GM12878 (cell line): ENCODE measurements around the gene SRRD. TPM values are rescaled to one million over a fixed set of nuclear protein-coding genes. Genes with fewer than 3 reads are reported as not detected.

Source experiments
- SIX5 ChIP-seq: IDR thresholded peaks from 2 replicates; pipeline ENCODE4 v1.6.1; 2011; ENCODE audit warnings: mild to moderate bottlenecking, low read depth, low read length, moderate library complexity; ENCODE audit not compliant: severe bottlenecking
- SREBF2 ChIP-seq: IDR thresholded peaks from 2 replicates; pipeline ENCODE4 v1.6.1; 2012; ENCODE audit warnings: mild to moderate bottlenecking, low read length
- polyA plus RNA-seq, 11 experiments: library from polyadenylated mRNA; depleted of rRNA in 4 of 11; unstranded in 6 of 11; stranded (reverse) in 5 of 11; fragments of >200 nt; fragmentation: Nextera tagmentation in 4 of 11; fragmentation: Illumina TruSeq in 1 of 11; extraction: Ambion mirVana in 4 of 11; extraction: Trizol in 1 of 11; gene quantifications; 1 replicate in 1 of 11; 2 replicates in 10 of 11; pipeline versions ENCODE4 v1.2.1 to v1.2.3, GENCODE V29; 2011 to 2016; ENCODE audit warnings: inconsistent platforms in 2 of 11, missing spikeins in 2 of 11, low read depth in 1 of 11
- total RNA-seq, 4 experiments: library from RNA; depleted of rRNA in 3 of 4; stranded (reverse); fragments of >200 nt in 3 of 4; fragmentation: Illumina TruSeq in 1 of 4; extraction: Trizol in 1 of 4; gene quantifications; 2 replicates each; pipeline versions ENCODE4 v1.2.1 to v1.2.3, GENCODE V29; 2013 to 2021
- TF ChIP-seq, protein P1 (sequence below), 3 experiments: IDR thresholded peaks in 2 of 3; conservative IDR thresholded peaks in 1 of 3; 2 replicates each; pipeline ENCODE4 v1.5.1; 2011; ENCODE audit warnings: low read depth in 3 of 3, low read length in 3 of 3, mild to moderate bottlenecking in 3 of 3, control low read depth in 2 of 3, moderate library complexity in 2 of 3, inconsistent platforms in 1 of 3, mixed read lengths in 1 of 3; ENCODE audit not compliant: control insufficient read depth in 2 of 3, insufficient read depth in 1 of 3; ENCODE audit errors: extremely low read depth in 1 of 3
- TF ChIP-seq, protein P2 (sequence below): IDR thresholded peaks from 2 replicates; pipeline ENCODE4 v1.6.1; 2012; ENCODE audit warnings: improper control_type of control experiment, low read depth, low read length; ENCODE audit not compliant: insufficient replicate concordance

Gene SRRD
- total and polyA plus RNA-seq, 10 of the 15 experiments (the other 5 are each of a cell fraction or from before 2014, with no cell fraction given): 4.1 to 50.6 (median 27.5) TPM

DNA sequence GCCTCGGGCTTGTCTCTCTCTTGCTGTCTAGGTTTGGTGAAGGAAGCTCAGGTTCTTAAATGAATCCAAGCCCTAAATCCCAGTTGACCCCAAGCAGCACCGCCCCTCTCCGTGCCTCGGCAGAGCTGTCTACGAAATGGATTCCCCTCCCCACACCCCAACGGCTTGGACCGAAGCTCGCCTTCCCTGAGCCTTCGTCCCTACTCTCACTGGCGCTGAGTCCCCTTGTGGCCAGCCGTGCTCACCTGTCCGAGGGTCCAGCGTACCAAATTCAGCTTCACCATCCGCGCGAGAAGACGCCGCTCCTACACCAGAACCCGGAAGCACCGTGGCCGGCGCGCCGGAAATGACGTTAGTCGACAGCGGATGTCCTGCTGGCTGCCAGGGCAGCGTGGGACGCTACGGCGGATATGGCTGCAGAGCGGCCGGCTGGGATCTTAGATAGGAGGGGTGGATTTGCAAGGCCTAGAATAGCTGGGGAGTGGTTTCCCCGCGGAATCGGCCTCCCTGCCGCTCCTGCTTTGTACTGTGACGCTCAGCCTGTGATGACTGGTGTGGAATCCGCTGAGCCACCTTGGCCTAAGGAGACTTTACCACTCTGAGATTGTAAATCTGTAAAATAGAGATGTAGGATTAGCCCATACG is 28.6 kb downstream of the SRRD start, which contains the start of gene TFIP11 (continued):
- TF ChIP-seq SIX5 (peak; percentile 65), SREBF2 (peak; percentile 59; the same call in 1 of the 2 replicates)
- TF ChIP-seq, protein P1, sequence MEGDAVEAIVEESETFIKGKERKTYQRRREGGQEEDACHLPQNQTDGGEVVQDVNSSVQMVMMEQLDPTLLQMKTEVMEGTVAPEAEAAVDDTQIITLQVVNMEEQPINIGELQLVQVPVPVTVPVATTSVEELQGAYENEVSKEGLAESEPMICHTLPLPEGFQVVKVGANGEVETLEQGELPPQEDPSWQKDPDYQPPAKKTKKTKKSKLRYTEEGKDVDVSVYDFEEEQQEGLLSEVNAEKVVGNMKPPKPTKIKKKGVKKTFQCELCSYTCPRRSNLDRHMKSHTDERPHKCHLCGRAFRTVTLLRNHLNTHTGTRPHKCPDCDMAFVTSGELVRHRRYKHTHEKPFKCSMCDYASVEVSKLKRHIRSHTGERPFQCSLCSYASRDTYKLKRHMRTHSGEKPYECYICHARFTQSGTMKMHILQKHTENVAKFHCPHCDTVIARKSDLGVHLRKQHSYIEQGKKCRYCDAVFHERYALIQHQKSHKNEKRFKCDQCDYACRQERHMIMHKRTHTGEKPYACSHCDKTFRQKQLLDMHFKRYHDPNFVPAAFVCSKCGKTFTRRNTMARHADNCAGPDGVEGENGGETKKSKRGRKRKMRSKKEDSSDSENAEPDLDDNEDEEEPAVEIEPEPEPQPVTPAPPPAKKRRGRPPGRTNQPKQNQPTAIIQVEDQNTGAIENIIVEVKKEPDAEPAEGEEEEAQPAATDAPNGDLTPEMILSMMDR (IDR thresholded peaks at IDR 0.05 in 2 of 3, conservative IDR thresholded peaks at IDR 0.05 in 1 of 3; ENCODE audit: control insufficient read depth in 2 of 3, extremely low read depth in 1 of 3, insufficient read depth in 1 of 3, low read depth in 3 of 3, low read length in 3 of 3): no peak
- TF ChIP-seq, protein P2, sequence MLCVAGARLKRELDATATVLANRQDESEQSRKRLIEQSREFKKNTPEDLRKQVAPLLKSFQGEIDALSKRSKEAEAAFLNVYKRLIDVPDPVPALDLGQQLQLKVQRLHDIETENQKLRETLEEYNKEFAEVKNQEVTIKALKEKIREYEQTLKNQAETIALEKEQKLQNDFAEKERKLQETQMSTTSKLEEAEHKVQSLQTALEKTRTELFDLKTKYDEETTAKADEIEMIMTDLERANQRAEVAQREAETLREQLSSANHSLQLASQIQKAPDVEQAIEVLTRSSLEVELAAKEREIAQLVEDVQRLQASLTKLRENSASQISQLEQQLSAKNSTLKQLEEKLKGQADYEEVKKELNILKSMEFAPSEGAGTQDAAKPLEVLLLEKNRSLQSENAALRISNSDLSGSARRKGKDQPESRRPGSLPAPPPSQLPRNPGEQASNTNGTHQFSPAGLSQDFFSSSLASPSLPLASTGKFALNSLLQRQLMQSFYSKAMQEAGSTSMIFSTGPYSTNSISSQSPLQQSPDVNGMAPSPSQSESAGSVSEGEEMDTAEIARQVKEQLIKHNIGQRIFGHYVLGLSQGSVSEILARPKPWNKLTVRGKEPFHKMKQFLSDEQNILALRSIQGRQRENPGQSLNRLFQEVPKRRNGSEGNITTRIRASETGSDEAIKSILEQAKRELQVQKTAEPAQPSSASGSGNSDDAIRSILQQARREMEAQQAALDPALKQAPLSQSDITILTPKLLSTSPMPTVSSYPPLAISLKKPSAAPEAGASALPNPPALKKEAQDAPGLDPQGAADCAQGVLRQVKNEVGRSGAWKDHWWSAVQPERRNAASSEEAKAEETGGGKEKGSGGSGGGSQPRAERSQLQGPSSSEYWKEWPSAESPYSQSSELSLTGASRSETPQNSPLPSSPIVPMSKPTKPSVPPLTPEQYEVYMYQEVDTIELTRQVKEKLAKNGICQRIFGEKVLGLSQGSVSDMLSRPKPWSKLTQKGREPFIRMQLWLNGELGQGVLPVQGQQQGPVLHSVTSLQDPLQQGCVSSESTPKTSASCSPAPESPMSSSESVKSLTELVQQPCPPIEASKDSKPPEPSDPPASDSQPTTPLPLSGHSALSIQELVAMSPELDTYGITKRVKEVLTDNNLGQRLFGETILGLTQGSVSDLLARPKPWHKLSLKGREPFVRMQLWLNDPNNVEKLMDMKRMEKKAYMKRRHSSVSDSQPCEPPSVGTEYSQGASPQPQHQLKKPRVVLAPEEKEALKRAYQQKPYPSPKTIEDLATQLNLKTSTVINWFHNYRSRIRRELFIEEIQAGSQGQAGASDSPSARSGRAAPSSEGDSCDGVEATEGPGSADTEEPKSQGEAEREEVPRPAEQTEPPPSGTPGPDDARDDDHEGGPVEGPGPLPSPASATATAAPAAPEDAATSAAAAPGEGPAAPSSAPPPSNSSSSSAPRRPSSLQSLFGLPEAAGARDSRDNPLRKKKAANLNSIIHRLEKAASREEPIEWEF: no peak
